Colonic mucosa (tissue), 4 donors: ENCODE data around the gene CGRRF1. TPM values are rescaled to one million over a fixed set of nuclear protein-coding genes. Genes with fewer than 3 reads are reported as not detected.

ENCODE experiments used
- DNase-seq: peaks from one replicate; pipeline ENCODE4 v3.0.0-alpha.2; 2020
- H3K27ac ChIP-seq: fragments of 200-600 bp; one replicate; pipeline ENCODE4 v1.8.0; 2021
- H3K27me3 ChIP-seq: fragments of 200-600 bp; one replicate; pipeline ENCODE4 v1.8.0; 2021
- H3K36me3 ChIP-seq: fragments of 200-600 bp; one replicate; pipeline ENCODE4 v1.8.0; 2021
- H3K4me1 ChIP-seq: fragments of 200-600 bp; one replicate; pipeline ENCODE4 v1.8.0; 2021; ENCODE audit warnings: mild to moderate bottlenecking
- H3K4me3 ChIP-seq: fragments of 200-600 bp; one replicate; pipeline ENCODE4 v1.8.0; 2021
- H3K9ac ChIP-seq, 2 donors: one replicate each; pipeline ENCODE4 v1.7.0; 2013; ENCODE audit warnings: control low read depth in 2 of 2, low read depth in 2 of 2, low read length in 2 of 2
- H3K9me3 ChIP-seq: fragments of 200-600 bp; one replicate; pipeline ENCODE4 v1.8.0; 2021
- CTCF ChIP-seq: fragments of 200-600 bp; IDR thresholded peaks from one replicate; pipeline ENCODE4 v1.8.0; 2022; ENCODE audit warnings: antibody characterized with exemption, mild to moderate bottlenecking
- intact Hi-C: fragments of 100-400 bp; cut with DNase I; formaldehyde crosslinking; loops from one replicate; pipeline ENCODE4 v1.14.1; 2022
- total RNA-seq, 2 donors: library from RNA; stranded (reverse); fragmentation: NEBNext Ultra II Directional in 1 of 2; extraction: Animal tissue kit (Norgen Biotek cat#: 25700) in 1 of 2; gene quantifications; one replicate each; pipeline ENCODE4 v1.2.1, GENCODE V29; 2021
- donor health status: healthy.
- donor health status: DM: no; HTN: no; CAD: no.
- donor health status: DM: no; HTN: no; CAD: no.

Gene CGRRF1
- total RNA-seq, 2 donors from 2014 or later: 13.2 to 21.3 TPM

GRCh38 chr14:54585214-54585613 lies 75.5 kb downstream of the CGRRF1 start:
- intact Hi-C loops: no loop called here

More at GRCh38 chr14:54585214-54585613, 75.5 kb downstream of the CGRRF1 start:
- H3K36me3 ChIP-seq: no peaks in the 10 kb centered on the region
- no peak overlapping the region for H3K27ac ChIP-seq
- H3K9ac ChIP-seq: no peak overlapping the region
- no peak overlapping the region for H3K4me3 ChIP-seq
- no peak for DNase-seq
- H3K27me3 ChIP-seq: no peaks in the 10 kb centered on the region
- no peaks in the 10 kb centered on the region for H3K4me1 ChIP-seq
- no peaks in the 10 kb centered on the region for H3K9me3 ChIP-seq
- no peak for TF ChIP-seq CTCF

Other genes starting within 250 kb of the CGRRF1 start
- 10 to 100 TPM; 19.1 to 59.5 TPM for gene CDKN3, start 112.9 kb upstream of the CGRRF1 start, total RNA-seq
- gene CNIH1, start 68.5 kb upstream of the CGRRF1 start, total RNA-seq: 100 to 1,000 TPM; 117 to 125 TPM
- 10 to 100 TPM; 67.8 to 85.7 TPM for gene GMFB, start 20.9 kb upstream of the CGRRF1 start, total RNA-seq
- 10 to 100 TPM in 1 of 2 donors, 1 to 10 TPM in 1; 5.6 to 31.3 TPM for gene SAMD4A, start 57.2 kb downstream of the CGRRF1 start, total RNA-seq